ENCODE results near the gene PDLIM5. TPM values are rescaled to one million over a fixed set of nuclear protein-coding genes. Genes with fewer than 3 reads are reported as not detected.
A peak's percentile ranks its signal among the peaks of the same experiment; 100 is the strongest.
"Not testable (repeated sequence)": the region's sequence is repeated elsewhere in the genome, so short reads cannot be mapped to it uniquely, and the experiment has no call there.

Gene PDLIM5
- total RNA-seq, 1 experiment from 2014 or later, result 158 TPM

DNA sequence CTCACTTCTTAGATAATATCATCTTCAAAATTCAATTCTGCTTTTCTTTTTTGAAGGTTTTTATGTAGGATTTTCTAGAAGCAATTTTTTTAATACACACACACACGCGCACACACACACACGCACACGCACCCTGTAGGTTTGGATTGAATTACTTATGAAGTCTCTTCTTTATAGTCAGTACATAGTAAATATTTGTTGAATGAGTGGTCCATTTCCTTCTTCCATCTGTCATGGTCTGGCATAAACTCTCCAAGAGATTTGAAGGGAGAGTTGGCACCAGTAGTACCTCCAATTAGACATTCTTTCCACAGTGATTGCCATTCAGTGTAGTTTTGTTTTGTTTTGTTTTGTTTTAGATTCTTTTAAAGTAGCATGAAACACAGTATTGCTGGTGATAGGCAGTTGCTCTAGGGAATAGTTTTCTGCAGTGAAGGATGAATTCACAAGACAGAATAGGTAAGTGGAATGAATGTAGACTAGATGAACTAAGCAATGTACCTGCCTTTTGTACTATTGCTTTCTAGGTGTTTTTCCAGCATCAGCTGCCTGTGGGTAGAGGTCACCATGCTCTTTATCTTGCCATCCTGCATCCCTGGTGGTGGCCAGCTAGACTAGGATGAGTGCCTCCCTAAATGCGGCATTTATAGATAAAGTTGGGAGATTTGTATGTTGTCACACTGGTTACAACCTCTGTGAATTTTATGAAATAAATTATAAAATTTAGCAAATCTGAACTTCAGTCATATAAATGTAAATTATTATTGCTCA lies 20.5 kb downstream of the PDLIM5 start:
- intact Hi-C loops (cut with micrococcal nuclease), result no loop called here
- POLR2A ChIA-PET, result no interaction called here
- no peaks in the 10 kb centered on the region for H3K9me3 Mint-ChIP-seq (ENCODE audit: unreplicated experiment)
- H3K4me1 Mint-ChIP-seq (ENCODE audit: insufficient read depth, unreplicated experiment), result peaks cover 25% of the 10 kb centered on the region
- H3K27ac Mint-ChIP-seq (ENCODE audit: low read depth, unreplicated experiment), result no peak overlapping the region
- CTCF ChIA-PET, result no interaction called here
- H3K27me3 Mint-ChIP-seq (ENCODE audit: insufficient read depth, unreplicated experiment), result no peaks in the 10 kb centered on the region
- peak; percentile 44 for DNase-seq (ENCODE audit: unreplicated experiment)
- peaks cover 44% of the 10 kb centered on the region for H3K36me3 Mint-ChIP-seq (ENCODE audit: insufficient read depth, unreplicated experiment)
- TF ChIP-seq, protein P1, sequence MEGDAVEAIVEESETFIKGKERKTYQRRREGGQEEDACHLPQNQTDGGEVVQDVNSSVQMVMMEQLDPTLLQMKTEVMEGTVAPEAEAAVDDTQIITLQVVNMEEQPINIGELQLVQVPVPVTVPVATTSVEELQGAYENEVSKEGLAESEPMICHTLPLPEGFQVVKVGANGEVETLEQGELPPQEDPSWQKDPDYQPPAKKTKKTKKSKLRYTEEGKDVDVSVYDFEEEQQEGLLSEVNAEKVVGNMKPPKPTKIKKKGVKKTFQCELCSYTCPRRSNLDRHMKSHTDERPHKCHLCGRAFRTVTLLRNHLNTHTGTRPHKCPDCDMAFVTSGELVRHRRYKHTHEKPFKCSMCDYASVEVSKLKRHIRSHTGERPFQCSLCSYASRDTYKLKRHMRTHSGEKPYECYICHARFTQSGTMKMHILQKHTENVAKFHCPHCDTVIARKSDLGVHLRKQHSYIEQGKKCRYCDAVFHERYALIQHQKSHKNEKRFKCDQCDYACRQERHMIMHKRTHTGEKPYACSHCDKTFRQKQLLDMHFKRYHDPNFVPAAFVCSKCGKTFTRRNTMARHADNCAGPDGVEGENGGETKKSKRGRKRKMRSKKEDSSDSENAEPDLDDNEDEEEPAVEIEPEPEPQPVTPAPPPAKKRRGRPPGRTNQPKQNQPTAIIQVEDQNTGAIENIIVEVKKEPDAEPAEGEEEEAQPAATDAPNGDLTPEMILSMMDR (IDR thresholded peaks at IDR 0.05; ENCODE audit: unreplicated experiment), result no peak
- no peak overlapping the region for H3K4me3 Mint-ChIP-seq (ENCODE audit: unreplicated experiment)
- BruUV-seq (replicated peaks), result no TSS peak

- no peak overlapping the region for H3K4me3 Mint-ChIP-seq (ENCODE audit: unreplicated experiment)
- intact Hi-C loops (cut with micrococcal nuclease), result no loop called here
- peaks cover 32% of the 10 kb centered on the region for H3K36me3 Mint-ChIP-seq (ENCODE audit: insufficient read depth, unreplicated experiment)
- no peaks in the 10 kb centered on the region for H3K9me3 Mint-ChIP-seq (ENCODE audit: unreplicated experiment)
- H3K4me1 Mint-ChIP-seq (ENCODE audit: insufficient read depth, unreplicated experiment), result peaks cover 12% of the 10 kb centered on the region
- TF ChIP-seq, protein P1 (IDR thresholded peaks at IDR 0.05; ENCODE audit: unreplicated experiment), result no peak
- DNase-seq (ENCODE audit: unreplicated experiment), result no peak
- no peaks in the 10 kb centered on the region for H3K27me3 Mint-ChIP-seq (ENCODE audit: insufficient read depth, unreplicated experiment)
- BruUV-seq (replicated peaks), result no TSS peak
- CTCF ChIA-PET, result interaction anchor here (0.8 kb wide), 1 partner anchor 147 kb away, joined by 3 read pairs; no protein-coding TSS in a partner anchor
- H3K27ac Mint-ChIP-seq (ENCODE audit: low read depth, unreplicated experiment), result no peak overlapping the region
- POLR2A ChIA-PET, result interaction anchor here (1.3 to 1.5 kb wide), 2 partner anchors 10 to 33 kb away, joined by 5 to 6 read pairs; no protein-coding TSS in a partner anchor
Measured at GRCh38 chr4:94475050-94475449, 23.3 kb downstream of the PDLIM5 start.

DNA sequence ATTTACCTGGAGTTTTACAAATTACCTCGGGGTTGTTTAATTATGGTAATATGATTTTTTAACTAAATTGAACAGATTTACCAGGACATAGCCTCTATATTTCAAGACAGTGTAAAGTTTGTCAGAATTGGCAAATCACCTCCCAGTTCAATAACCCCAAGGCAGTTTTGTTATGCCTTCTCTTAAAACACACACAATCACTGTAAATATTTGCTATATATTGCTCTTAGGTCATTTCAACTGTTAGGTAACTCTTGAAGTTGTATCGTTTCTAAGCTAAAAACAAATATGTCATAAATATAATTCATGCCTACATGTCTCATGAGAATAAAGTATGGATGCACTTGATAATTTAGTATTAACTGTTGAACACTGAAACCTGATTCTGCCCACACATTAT lies 24.1 kb downstream of the PDLIM5 start:
- ChIA-PET POLR2A (interaction anchor here (2.8 kb wide), 1 partner anchor 11 kb away, joined by 22 read pairs; no protein-coding TSS in a partner anchor), CTCF (no interaction called here)
- intact Hi-C loops (cut with micrococcal nuclease), result no loop called here
- Mint-ChIP-seq H3K27ac (ENCODE audit: low read depth, unreplicated experiment) (no peak overlapping the region), H3K36me3 (ENCODE audit: insufficient read depth, unreplicated experiment) (peaks cover 24% of the 10 kb centered on the region), H3K27me3 (ENCODE audit: insufficient read depth, unreplicated experiment) (no peaks in the 10 kb centered on the region), H3K4me3 (ENCODE audit: unreplicated experiment) (no peak overlapping the region), H3K4me1 (ENCODE audit: insufficient read depth, unreplicated experiment) (peaks cover 20% of the 10 kb centered on the region), H3K9me3 (ENCODE audit: unreplicated experiment) (no peaks in the 10 kb centered on the region)
- BruUV-seq (replicated peaks), result no TSS peak
- no peak for DNase-seq (ENCODE audit: unreplicated experiment)
- TF ChIP-seq, protein P1 (IDR thresholded peaks at IDR 0.05; ENCODE audit: unreplicated experiment), result no peak

- intact Hi-C loops (cut with micrococcal nuclease), result no loop called here
- Mint-ChIP-seq H3K27ac (ENCODE audit: low read depth, unreplicated experiment) (no peak overlapping the region), H3K4me3 (ENCODE audit: unreplicated experiment) (no peak overlapping the region), H3K4me1 (ENCODE audit: insufficient read depth, unreplicated experiment) (peaks cover 18% of the 10 kb centered on the region), H3K27me3 (ENCODE audit: insufficient read depth, unreplicated experiment) (no peaks in the 10 kb centered on the region), H3K36me3 (ENCODE audit: insufficient read depth, unreplicated experiment) (peaks cover 28% of the 10 kb centered on the region), H3K9me3 (ENCODE audit: unreplicated experiment) (no peaks in the 10 kb centered on the region)
- no TSS peak for BruUV-seq (replicated peaks)
- no peak for DNase-seq (ENCODE audit: unreplicated experiment)
- TF ChIP-seq, protein P1 (IDR thresholded peaks at IDR 0.05; ENCODE audit: unreplicated experiment), result no peak
- ChIA-PET POLR2A (interaction anchor here (1.1 to 2.8 kb wide), 3 partner anchors 10 to 24 kb away, joined by 3 to 22 read pairs (median 5); no protein-coding TSS in a partner anchor), CTCF (interaction anchor here (0.6 kb wide), 1 partner anchor 11 kb away, joined by 4 read pairs; no protein-coding TSS in a partner anchor)
Measured at GRCh38 chr4:94477227-94477626, 25.5 kb downstream of the PDLIM5 start.

DNA sequence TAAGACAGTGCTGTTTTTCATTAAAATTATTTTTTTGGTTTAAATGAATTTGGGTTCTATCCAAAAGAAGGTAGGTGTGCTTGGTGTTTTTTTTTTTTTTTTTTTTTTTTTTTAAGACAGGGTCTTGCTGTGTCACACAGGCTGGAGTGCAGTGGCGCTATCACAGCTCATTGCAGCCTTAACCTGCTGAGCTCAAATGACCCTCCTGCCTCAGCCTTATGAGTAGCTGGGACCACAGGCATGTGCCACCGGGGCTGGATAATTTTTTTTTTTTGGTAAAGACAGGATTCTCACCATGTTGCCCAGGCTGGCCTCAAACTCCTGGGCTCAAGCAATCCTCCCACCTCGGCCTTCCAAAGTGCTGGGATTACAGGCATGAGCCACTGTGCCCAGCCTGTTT lies 27.1 kb downstream of the PDLIM5 start:
- DNase-seq (ENCODE audit: unreplicated experiment); intact Hi-C loops (cut with micrococcal nuclease); BruUV-seq (replicated peaks); H3K27me3 Mint-ChIP-seq (ENCODE audit: insufficient read depth, unreplicated experiment); H3K27ac Mint-ChIP-seq (ENCODE audit: low read depth, unreplicated experiment); H3K4me3 Mint-ChIP-seq (ENCODE audit: unreplicated experiment); H3K9me3 Mint-ChIP-seq (ENCODE audit: unreplicated experiment): not testable (repeated sequence)
- H3K4me1 Mint-ChIP-seq (ENCODE audit: insufficient read depth, unreplicated experiment), result peaks cover 15% of the 10 kb centered on the region
- CTCF ChIA-PET, result interaction anchor here (0.5 to 0.7 kb wide), 2 partner anchors 16 to 286 kb away, joined by 3 to 6 read pairs; no protein-coding TSS in a partner anchor
- H3K36me3 Mint-ChIP-seq (ENCODE audit: insufficient read depth, unreplicated experiment), result peaks cover 33% of the 10 kb centered on the region
- POLR2A ChIA-PET, result interaction anchor here (0.6 to 2.8 kb wide), 4 partner anchors 8 to 55 kb away, joined by 3 to 22 read pairs (median 4); no protein-coding TSS in a partner anchor

All from MCF 10A (cell line).